ENCODE measurements around the gene AK5. TPM values are rescaled to one million over a fixed set of nuclear protein-coding genes. Genes with fewer than 3 reads are reported as not detected.
A peak's percentile ranks its signal among the peaks of the same experiment; 100 is the strongest.
"Not testable (repeated sequence)": the region's sequence is repeated elsewhere in the genome, so short reads cannot be mapped to it uniquely, and the experiment has no call there.

Gene AK5
- total RNA-seq, 1 donor from 2014 or later: 1.0 TPM

DNA sequence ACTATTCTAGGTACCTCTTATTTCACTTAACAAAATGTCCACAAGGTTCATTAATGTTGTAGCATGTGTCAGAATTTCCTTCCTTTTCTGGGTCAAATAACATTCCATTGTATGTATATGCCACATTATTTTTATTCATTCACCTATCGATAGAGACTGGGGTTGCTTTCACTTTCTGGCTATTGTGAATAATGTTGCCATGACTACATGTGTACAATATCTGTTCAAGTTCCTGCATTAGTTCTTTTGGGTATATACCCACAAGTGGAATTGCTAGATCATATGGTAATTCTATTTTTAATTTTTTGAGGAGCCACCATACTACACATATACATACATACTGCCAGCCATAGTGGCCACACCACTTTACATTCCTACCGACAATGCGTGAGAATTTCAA, 242.2 kb downstream of the AK5 start:
- Histone ChIP-seq H3K27ac (no peak overlapping the region), H3K4me3 (no peak overlapping the region), H3K4me1 (no peaks in the 10 kb centered on the region), H3K9me3 (peaks cover 4% of the 10 kb centered on the region), H3K27me3 (ENCODE audit: low read depth) (no peaks in the 10 kb centered on the region), H3K36me3 (no peaks in the 10 kb centered on the region)
- DNase-seq (no peak), ATAC-seq (no peak)
- intact Hi-C loops (cut with DNase I): no loop called here
- TF ChIP-seq, protein P1, sequence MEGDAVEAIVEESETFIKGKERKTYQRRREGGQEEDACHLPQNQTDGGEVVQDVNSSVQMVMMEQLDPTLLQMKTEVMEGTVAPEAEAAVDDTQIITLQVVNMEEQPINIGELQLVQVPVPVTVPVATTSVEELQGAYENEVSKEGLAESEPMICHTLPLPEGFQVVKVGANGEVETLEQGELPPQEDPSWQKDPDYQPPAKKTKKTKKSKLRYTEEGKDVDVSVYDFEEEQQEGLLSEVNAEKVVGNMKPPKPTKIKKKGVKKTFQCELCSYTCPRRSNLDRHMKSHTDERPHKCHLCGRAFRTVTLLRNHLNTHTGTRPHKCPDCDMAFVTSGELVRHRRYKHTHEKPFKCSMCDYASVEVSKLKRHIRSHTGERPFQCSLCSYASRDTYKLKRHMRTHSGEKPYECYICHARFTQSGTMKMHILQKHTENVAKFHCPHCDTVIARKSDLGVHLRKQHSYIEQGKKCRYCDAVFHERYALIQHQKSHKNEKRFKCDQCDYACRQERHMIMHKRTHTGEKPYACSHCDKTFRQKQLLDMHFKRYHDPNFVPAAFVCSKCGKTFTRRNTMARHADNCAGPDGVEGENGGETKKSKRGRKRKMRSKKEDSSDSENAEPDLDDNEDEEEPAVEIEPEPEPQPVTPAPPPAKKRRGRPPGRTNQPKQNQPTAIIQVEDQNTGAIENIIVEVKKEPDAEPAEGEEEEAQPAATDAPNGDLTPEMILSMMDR (IDR thresholded peaks at IDR 0.05): no peak

DNA sequence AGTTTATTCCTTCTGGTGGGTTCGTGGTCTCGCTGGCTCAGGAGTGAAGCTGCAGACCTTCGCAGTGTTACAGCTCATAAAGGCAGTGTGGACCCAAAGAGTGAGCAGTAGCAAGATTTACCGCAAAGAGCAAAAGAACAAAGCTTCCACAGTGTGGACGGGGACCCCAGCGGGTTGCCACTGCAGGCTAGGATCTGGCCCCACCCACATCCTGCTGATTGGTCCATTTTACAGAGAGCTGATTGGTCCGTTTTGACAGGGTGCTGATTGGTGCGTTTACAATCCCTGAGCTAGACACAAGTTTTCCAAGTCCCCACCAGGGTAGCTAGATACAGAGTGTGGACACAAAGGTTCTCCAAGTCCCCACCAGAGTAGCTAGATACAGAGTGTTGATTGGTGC, 249.3 kb downstream of the AK5 start:
- H3K4me3 ChIP-seq; ATAC-seq; H3K27ac ChIP-seq; H3K27me3 ChIP-seq (ENCODE audit: low read depth); DNase-seq; H3K4me1 ChIP-seq; H3K36me3 ChIP-seq; intact Hi-C loops (cut with DNase I); H3K9me3 ChIP-seq: not testable (repeated sequence)

DNA sequence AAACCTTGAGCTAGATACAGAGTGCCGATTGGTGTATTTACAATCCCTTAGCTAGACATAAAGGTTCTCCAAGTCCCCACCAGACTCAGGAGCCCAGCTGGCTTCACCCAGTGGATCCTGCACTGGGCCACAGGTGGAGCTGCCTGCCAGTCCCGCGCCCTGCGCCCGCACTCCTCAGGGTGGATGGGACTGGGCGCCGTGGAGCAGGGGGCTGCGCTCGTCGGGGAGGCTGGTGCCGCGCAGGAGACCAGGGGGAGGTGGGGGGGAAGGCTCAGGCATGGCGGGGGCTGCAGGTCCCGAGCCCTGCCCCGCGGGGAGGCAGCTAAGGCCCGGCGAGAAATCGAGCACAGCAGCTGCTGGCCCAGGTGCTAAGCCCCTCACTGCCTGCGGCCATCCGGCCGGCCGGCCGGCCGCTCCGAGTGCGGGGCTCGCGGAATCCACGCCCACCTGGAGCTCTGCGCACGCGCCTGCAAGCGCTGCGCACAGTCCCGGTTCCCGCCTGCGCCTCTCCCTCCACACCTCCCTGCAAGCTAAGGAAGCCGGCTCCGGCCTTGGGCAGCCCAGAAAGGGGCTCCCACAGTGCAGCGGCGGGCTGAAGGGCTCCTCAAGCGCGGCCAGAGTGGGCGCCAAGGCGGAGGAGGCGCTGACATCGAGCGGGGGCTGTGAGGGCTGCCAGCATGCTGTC, 249.9 kb downstream of the AK5 start:
- intact Hi-C loops (cut with DNase I); H3K36me3 ChIP-seq; H3K4me3 ChIP-seq; DNase-seq; H3K27ac ChIP-seq; ATAC-seq; H3K9me3 ChIP-seq; H3K4me1 ChIP-seq; H3K27me3 ChIP-seq (ENCODE audit: low read depth): not testable (repeated sequence)

DNA sequence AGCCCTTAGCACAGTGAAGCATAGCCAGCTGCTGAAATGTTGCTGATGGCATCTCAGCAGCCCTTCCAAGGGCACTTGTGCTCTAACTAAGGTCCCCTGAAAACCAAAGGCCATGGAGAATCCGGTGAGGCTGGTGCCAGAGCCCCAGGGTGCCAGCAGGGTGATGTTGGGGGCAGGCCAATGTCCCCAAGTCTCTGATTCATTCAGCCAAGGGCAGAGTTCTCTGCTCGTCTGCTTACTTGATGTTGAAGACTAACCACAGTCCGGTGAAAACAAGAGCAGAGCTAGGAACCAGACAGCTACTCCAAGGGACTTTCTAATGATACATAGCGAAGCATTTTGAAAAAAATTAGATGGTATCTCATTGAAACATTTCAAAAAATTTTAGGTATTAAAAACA, 250.8 kb downstream of the AK5 start:
- no peaks in the 10 kb centered on the region for H3K9me3 ChIP-seq
- H3K4me1 ChIP-seq: peaks cover 9% of the 10 kb centered on the region
- no peaks in the 10 kb centered on the region for H3K36me3 ChIP-seq
- intact Hi-C loops (cut with DNase I): no loop called here
- H3K4me3 ChIP-seq: no peak overlapping the region
- TF ChIP-seq, protein P1 (IDR thresholded peaks at IDR 0.05): no peak
- no peaks in the 10 kb centered on the region for H3K27me3 ChIP-seq (ENCODE audit: low read depth)
- no peak for ATAC-seq
- no peak for DNase-seq
- no peak overlapping the region for H3K27ac ChIP-seq

DNA sequence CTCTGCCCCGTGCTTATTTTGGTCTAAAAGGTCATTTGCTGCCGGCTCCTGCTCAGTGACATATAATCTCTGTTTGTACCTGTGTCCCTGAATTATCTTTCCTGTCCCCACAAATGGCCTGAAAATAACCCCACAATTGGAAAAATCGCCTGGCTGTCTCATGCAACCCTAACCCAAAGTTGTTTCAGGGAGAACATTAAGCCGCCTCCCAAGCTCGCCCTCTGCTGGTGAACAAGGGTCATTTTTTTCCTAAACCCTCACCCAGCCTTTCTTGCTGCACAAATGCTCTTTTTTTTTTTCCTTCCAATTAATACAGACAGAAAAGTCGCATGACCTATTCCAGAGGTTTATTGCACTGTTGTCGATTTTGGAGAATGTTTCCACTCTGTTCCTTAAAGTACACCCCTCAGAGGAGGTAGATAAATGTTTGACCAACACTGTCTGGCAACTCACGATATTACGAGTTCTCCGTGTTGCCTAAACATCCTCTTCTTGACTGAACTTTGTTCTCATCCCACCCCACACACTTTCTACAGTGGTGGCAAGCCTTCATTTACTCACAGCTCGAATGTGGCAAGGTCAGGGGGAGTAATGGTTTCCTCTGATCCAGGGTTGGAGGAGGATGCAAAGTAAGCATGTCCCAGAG, 252.0 kb downstream of the AK5 start:
- intact Hi-C loops (cut with DNase I): no loop called here
- TF ChIP-seq, protein P1 (IDR thresholded peaks at IDR 0.05): peak; percentile 88
- Histone ChIP-seq H3K36me3 (no peaks in the 10 kb centered on the region), H3K27me3 (ENCODE audit: low read depth) (no peaks in the 10 kb centered on the region), H3K4me3 (no peak overlapping the region), H3K27ac (no peak overlapping the region), H3K9me3 (no peaks in the 10 kb centered on the region), H3K4me1 (peaks cover 9% of the 10 kb centered on the region)
- ATAC-seq: peak; percentile 66 to 78
- peak; percentile 55 for DNase-seq

DNA sequence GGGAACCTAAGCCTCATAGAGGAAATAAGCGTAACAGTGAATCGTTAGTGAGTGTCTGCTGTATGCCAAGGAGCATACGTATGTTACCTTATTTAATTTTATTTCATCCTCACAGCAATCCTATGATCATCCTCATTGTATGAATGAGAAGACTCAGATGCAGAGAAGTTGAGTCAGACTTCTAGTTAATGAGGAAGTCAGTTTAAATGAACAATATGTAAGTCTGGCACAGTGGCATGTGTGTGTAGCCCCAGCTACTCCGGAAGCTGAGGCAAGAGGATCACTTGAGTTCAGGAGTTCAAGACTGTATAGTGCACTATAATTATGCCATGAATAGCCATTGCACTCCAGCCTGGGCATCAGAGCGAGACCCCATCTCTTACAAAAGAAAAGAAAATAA, 252.6 kb downstream of the AK5 start:
- intact Hi-C loops (cut with DNase I): no loop called here
- Histone ChIP-seq H3K4me3 (no peak overlapping the region), H3K4me1 (peaks cover 14% of the 10 kb centered on the region), H3K36me3 (no peaks in the 10 kb centered on the region), H3K9me3 (no peaks in the 10 kb centered on the region), H3K27ac (no peak overlapping the region), H3K27me3 (ENCODE audit: low read depth) (no peaks in the 10 kb centered on the region)
- DNase-seq (no peak), ATAC-seq (peak; percentile 53 to 54)
- TF ChIP-seq, protein P1 (IDR thresholded peaks at IDR 0.05): no peak
